GM18951 (cell line): ENCODE measurements around the gene TMPRSS12.

ENCODE experiments used
- POLR2A ChIP-seq: IDR thresholded peaks from 4 replicates; pipeline ENCODE4 v1.6.1; 2011; ENCODE audit warnings: mild to moderate bottlenecking; ENCODE audit not compliant: insufficient read length, insufficient read depth; ENCODE audit errors: extremely low read depth
- in situ Hi-C: fragments of 300-500 bp; cut with MboI; formaldehyde crosslinking; loops from one replicate; pipeline ENCODE4 v1.12.0; 2022; ENCODE audit warnings: low sequenced_read_pairs, mixed read lengths, inconsistent platforms; ENCODE audit not compliant: unreplicated experiment

TMPRSS12 gene

GRCh38 chr12:50936821-50937530, 94.2 kb downstream of the TMPRSS12 start:
- in situ Hi-C loops, result no loop called here
- TF ChIP-seq POLR2A, result no peak
